Daoy (cell line): Measurements from ENCODE around the gene KRT81. TPM values are rescaled to one million over a fixed set of nuclear protein-coding genes. Genes with fewer than 3 reads are reported as not detected.
A peak's percentile ranks its signal among the peaks of the same experiment; 100 is the strongest.
"Not testable (repeated sequence)": the region's sequence is repeated elsewhere in the genome, so short reads cannot be mapped to it uniquely, and the experiment has no call there.

Source experiments
- DNase-seq: peaks from one replicate; pipeline ENCODE4 v3.0.0-alpha.2; 2015; ENCODE audit warnings: low read depth
- total RNA-seq: library from RNA; depleted of rRNA; stranded (reverse); fragments of >200 nt; shearing (Covaris generic); gene quantifications from 2 replicates; pipeline ENCODE4 v1.2.3, GENCODE V29; 2014

The KRT81 gene
- total RNA-seq, 1 experiment from 2014 or later: 1.0 TPM

- no peak for DNase-seq
Measured at GRCh38 chr12:52253391-52254179, 37.7 kb downstream of the KRT81 start.

DNA sequence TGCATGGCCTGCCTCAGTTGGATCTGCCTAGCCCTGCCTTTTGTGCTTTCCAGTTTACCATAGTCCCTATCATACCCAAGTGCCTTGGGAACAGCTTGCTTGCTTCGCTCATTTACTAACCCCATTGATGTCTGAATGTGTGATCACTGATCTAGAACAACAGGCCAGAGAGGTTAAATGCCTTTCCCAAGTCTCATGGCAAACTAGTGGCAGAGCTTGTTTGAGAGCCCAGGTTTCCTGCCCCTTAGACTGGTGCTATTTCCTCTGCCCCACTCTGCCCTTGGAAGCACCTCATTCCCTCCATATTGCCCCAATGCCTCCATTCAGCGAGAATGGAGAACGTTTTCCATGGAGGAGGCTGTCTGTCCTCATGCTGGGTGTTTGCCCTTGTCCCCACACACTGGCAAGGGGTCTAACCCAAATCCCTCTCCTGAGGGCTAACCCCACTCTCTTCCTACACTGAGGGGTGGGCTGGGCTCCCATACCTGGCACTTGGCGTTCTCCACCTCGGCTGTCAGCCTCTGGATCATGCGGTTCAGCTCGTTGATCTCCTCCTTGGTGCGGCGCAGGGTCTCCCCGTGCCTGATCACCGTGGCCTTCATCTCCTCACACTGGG lies 38.5 kb downstream of the KRT81 start:
- no peak for DNase-seq

DNA sequence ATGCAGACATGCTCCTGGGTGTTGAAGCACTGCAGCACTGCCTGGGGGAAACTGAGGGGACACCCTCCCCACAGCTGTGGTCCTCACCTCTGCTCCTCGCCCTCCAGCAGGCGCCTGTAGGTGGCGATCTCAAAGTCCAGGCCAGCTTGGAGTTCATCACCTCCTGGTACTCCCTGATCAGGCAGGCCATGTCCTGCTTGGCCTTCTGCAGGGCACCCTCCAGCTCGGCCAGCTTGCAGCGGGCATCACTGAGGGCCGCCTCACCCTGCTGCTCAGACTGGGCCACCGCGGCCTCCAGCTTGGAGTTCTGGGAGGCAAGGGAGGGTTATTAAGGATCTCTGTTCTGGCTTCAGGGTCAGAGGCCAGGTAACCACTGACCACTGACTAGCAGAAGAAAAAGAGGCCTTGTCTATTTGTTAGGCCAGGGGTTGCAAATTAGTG lies 39.1 kb downstream of the KRT81 start:
- not testable (repeated sequence) for DNase-seq

DNA sequence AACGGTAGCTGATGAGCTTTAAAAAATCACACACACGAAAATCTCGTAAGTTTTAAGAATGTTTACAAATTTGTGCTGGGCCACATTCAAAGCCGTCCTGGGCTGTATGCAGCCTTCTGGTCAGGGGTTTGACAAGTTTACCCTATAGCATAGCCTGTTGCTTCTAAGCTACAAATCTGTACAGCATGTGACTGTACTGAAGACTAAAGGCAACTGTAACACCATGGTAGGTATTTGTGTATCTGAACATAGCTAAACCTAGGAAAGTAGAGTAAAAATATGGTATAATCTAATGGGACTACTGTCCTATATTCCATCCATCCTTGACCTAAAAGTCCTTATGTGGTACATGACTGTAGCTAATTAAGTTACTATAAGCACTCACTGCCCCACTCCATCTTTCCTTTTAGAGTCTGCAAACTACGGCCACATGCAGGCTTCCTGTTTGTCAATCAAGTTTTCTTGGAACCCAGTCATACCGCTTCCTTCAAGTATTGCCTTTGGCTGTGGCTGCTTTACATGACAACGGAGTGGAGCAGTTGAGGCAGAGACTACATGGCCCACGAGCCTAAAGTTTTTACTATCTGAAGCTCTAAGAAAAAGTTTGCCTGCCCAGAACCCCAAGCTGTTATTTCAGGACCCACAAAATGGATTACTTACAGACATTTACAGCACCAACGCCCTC lies 39.8 kb downstream of the KRT81 start:
- DNase-seq: no peak

GRCh38 chr12:52250048-52250990 lies 41.0 kb downstream of the KRT81 start:
- no peak for DNase-seq

- DNase-seq: no peak
Measured at GRCh38 chr12:52249511-52250047, 41.8 kb downstream of the KRT81 start.

- DNase-seq: no peak
Measured at GRCh38 chr12:52248541-52249461, 42.5 kb downstream of the KRT81 start.

- DNase-seq: no peak
Measured at GRCh38 chr12:52247622-52248540, 43.5 kb downstream of the KRT81 start.

GRCh38 chr12:52246720-52247621 lies 44.4 kb downstream of the KRT81 start:
- peak; percentile 34 for DNase-seq

DNA sequence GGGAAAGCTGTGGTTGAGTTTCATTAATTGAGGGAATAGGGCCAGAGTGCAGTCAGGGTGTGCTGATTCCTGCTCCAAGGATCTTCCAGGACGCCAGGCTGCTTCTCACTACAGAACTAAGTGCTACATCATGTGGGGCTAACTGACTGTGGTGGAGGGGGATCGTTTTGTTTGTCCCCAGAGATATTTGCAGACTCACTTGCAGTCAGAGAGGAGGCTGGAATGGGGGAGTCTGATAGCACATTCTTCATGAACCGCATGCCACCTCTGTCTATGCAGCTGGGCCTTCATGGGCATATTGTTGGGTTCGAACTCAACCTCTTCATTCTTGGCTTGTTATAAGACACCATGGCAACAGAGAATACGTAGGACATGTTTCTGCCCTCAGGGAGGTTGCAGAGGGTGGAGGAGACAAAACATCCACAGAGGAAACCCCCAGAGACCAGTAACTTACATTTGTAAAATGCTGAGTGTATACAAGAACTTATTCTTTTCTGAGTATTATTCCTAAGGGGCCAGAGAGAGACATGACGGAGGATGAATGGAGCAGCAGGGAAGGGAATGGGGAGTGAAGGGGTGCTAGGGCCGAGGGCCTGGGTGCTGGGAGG lies 45.3 kb downstream of the KRT81 start:
- peak; percentile 30 for DNase-seq

DNA sequence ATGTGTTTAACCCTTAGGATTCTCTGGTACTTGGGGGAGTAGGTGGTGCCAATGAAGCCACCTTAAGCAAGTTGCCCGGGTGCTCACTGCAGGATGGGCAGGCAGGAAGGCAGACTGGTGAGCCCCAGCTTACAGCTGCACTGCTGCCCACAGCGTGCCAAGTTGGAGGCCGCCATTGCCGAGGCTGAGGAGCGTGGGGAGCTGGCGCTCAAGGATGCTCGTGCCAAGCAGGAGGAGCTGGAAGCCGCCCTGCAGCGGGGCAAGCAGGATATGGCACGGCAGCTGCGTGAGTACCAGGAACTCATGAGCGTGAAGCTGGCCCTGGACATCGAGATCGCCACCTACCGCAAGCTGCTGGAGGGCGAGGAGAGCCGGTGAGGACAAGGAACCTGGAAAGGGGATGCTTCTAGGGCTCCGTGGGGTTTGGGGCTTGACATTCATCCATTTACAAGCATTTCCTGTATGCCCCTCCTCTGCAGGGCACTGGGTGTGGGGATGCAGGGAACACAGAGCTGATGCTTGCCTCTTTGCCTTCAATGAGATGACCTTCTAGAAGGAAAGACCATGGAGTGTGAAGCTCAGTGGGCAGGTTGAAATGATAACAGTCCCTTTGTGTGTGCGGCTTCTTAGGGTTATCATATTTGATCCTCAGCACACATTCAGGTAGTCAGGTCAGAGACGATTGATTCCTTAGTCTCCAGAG lies 45.9 kb downstream of the KRT81 start:
- no peak for DNase-seq

DNA sequence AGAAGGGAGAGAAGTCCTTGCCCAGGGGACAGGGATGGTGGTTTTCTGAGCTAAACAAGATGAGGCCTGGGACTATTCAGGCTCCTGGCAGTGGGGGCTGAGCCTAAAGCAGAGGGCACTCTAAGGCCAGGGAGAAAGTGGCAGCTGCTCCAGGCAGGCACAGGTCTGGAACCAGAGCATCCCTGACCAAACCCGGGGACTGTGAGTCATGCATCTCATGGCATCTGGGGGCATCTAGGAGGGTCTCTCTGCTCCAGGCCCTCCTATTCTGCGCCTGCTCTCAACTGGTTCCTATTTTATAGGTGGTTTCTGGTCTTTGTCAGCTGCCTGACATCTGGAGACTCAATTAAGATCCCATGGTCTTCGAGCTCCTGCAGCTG lies 46.7 kb downstream of the KRT81 start:
- peak; percentile 39 for DNase-seq

GRCh38 chr12:52243856-52244614 lies 47.3 kb downstream of the KRT81 start:
- DNase-seq: peak; percentile 99

GRCh38 chr12:52243259-52243855 lies 48.0 kb downstream of the KRT81 start:
- DNase-seq: peak; percentile 83

- DNase-seq: no peak
Measured at GRCh38 chr12:52242442-52243258, 48.7 kb downstream of the KRT81 start.
